Ovary (tissue), 9 donors: ENCODE data around the gene NEK1. TPM values are rescaled to one million over a fixed set of nuclear protein-coding genes. Genes with fewer than 3 reads are reported as not detected.
"Not testable (repeated sequence)": the region's sequence is repeated elsewhere in the genome, so short reads cannot be mapped to it uniquely, and the experiment has no call there.

Experiments used
- DNase-seq, 5 donors: peaks; one replicate each; pipeline ENCODE4 v3.0.0-alpha.2; 2019 to 2020
- H3K27ac ChIP-seq, 2 donors: fragments of 200-600 bp; one replicate each; pipeline versions ENCODE4 v1.5.1 to v1.8.0; 2019 to 2022
- H3K27me3 ChIP-seq: fragments of 200-600 bp; one replicate; pipeline ENCODE4 v1.8.0; 2022
- H3K36me3 ChIP-seq: fragments of 200-600 bp; sonication (generic); one replicate; pipeline ENCODE4 v1.5.1; 2019
- H3K4me1 ChIP-seq: one replicate; pipeline ENCODE4 v1.8.1; 2013; ENCODE audit warnings: mild to moderate bottlenecking, moderate library complexity; ENCODE audit not compliant: insufficient read depth
- H3K4me3 ChIP-seq: fragments of 200-600 bp; sonication (generic); one replicate; pipeline ENCODE4 v1.5.1; 2017
- H3K9me3 ChIP-seq, 2 donors: fragments of 200-600 bp in 1 of 2; sonication (generic) in 1 of 2; one replicate each; pipeline versions ENCODE4 v1.5.1 to v1.8.1; 2013 to 2019; ENCODE audit warnings: mild to moderate bottlenecking in 1 of 2, moderate library complexity in 1 of 2
- EP300 ChIP-seq: sonication (generic); formaldehyde crosslinking; IDR thresholded peaks from one replicate; pipeline ENCODE4 v1.6.1; 2017; ENCODE audit warnings: antibody characterized with exemption
- POLR2A ChIP-seq: fragments of 450-650 bp; IDR thresholded peaks from one replicate; pipeline ENCODE4 v1.6.1; 2017; ENCODE audit warnings: antibody characterized with exemption, mild to moderate bottlenecking, moderate library complexity
- WGBS, 3 donors: extraction: QIAGEN DNeasy Blood & Tissue Kit in 1 of 3; methylation state at CpG; one replicate each; pipeline versions ENCODE4 v1.1.5 to v1.1.7; 2013 to 2017; 5-methylcytosine and 5-hydroxymethylcytosine counted together
- intact Hi-C, 4 donors: fragments of 100-400 bp; cut with DNase I; formaldehyde crosslinking; loops; one replicate each; pipeline versions ENCODE4 v1.11.0 to v1.15.1; 2022 to 2023
- polyA plus RNA-seq, 2 donors: library from polyadenylated mRNA; stranded (reverse); fragments of 200-250 nt in 1 of 2; fragments of 350-450 nt in 1 of 2; fragmentation: Illumina TruSeq in 1 of 2; extraction: RNeasy Lipid Tissue Mini Kit (QIAGEN cat#74804) in 1 of 2; gene quantifications; one replicate each; pipeline ENCODE4 v1.2.3, GENCODE V29; 2013 to 2014
- total RNA-seq, 7 donors: library from RNA; depleted of rRNA in 2 of 7; stranded (reverse); fragments of >200 nt in 2 of 7; fragmentation: NEBNext Ultra II Directional in 3 of 7; extraction: Animal tissue kit (Norgen Biotek cat#: 25700) in 3 of 7; gene quantifications; one replicate each; pipeline versions ENCODE4 v1.1.0 to v1.2.4, GENCODE V29; 2016 to 2023
- TF ChIP-seq, protein P1 (sequence below), 3 donors: fragments of 450-650 bp in 2 of 3; fragments of 200-600 bp in 1 of 3; IDR thresholded peaks; one replicate each; pipeline versions ENCODE4 v1.5.1 to v1.8.0; 2016 to 2022; ENCODE audit warnings: antibody characterized with exemption in 3 of 3, mild to moderate bottlenecking in 1 of 3
- donor health status: DM: no; HTN: no; CAD: no; lungs with moderate emphysema.
- donor health status: DM: no; HTN: no; CAD: no.
- donor health status: Bipolar disorder and iron deficiency.
- donor health status: DM: yes; HTN: yes; CAD: no.
- donor health status: DM: no; HTN: no; CAD: no.
- donor health status: DM: yes; HTN: yes; CAD: no.

Gene NEK1
- total and polyA plus RNA-seq, 9 donors = 8.7 to 29.5 (median 22.0) TPM

DNA sequence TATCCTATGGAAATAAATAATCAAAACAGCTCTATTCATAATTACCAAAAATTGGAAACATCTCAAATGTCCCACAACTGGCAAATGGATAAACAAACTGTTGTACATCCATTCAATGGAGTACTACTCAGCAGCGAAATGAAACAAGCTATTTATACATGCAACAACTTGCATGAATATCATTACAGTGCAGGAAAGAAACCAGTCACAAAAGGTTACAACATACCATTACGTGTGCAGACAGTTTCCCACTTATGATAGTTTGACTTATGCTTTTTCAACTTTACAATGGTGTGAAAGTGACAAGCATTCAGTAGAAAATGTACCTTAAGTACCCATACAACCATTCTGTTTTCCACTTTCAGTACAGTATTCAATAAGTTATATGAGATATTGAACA is 82.3 kb downstream of the NEK1 start:
- WGBS, 3 donors = 94 to 95% (median 95%) methylated on average over 2 of the region's 2 CpGs
- peaks cover 8% of the 10 kb centered on the region for H3K4me1 ChIP-seq
- H3K4me3 ChIP-seq = no peak overlapping the region
- no peaks in the 10 kb centered on the region for H3K36me3 ChIP-seq
- H3K27me3 ChIP-seq = no peaks in the 10 kb centered on the region
- DNase-seq = no peak
- H3K9me3 ChIP-seq = no peaks in the 10 kb centered on the region
- TF ChIP-seq, protein P1, sequence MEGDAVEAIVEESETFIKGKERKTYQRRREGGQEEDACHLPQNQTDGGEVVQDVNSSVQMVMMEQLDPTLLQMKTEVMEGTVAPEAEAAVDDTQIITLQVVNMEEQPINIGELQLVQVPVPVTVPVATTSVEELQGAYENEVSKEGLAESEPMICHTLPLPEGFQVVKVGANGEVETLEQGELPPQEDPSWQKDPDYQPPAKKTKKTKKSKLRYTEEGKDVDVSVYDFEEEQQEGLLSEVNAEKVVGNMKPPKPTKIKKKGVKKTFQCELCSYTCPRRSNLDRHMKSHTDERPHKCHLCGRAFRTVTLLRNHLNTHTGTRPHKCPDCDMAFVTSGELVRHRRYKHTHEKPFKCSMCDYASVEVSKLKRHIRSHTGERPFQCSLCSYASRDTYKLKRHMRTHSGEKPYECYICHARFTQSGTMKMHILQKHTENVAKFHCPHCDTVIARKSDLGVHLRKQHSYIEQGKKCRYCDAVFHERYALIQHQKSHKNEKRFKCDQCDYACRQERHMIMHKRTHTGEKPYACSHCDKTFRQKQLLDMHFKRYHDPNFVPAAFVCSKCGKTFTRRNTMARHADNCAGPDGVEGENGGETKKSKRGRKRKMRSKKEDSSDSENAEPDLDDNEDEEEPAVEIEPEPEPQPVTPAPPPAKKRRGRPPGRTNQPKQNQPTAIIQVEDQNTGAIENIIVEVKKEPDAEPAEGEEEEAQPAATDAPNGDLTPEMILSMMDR (IDR thresholded peaks at IDR 0.05) = no peak
- no peak for TF ChIP-seq POLR2A
- no peak for TF ChIP-seq EP300
- intact Hi-C loops = no loop called here
- no peak overlapping the region for H3K27ac ChIP-seq

DNA sequence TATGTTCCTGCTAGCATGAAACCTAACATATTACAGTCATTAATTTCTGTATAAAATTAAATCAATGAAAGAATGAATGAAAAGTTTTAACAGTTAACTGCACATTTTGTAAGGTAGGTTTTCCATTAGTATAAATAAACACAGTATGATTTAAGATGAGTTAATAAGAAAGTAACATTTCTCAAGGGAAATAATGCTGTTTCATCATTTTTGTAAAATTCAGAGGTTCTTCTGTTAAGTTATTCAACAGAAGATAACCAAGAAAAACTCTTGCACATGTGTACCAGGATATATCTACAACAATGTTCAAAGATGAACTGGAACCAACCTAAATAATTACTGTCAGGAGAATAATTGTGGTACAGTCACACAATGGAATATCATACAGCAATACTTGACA is 88.6 kb downstream of the NEK1 start:
- TF ChIP-seq, protein P1 (IDR thresholded peaks at IDR 0.05) = no peak
- TF ChIP-seq POLR2A (no peak), EP300 (no peak)
- Histone ChIP-seq H3K27ac (no peak overlapping the region), H3K4me3 (no peak overlapping the region), H3K36me3 (no peaks in the 10 kb centered on the region), H3K27me3 (no peaks in the 10 kb centered on the region), H3K4me1 (no peaks in the 10 kb centered on the region), H3K9me3 (no peaks in the 10 kb centered on the region)
- intact Hi-C loops = no loop called here
- no peak for DNase-seq

DNA sequence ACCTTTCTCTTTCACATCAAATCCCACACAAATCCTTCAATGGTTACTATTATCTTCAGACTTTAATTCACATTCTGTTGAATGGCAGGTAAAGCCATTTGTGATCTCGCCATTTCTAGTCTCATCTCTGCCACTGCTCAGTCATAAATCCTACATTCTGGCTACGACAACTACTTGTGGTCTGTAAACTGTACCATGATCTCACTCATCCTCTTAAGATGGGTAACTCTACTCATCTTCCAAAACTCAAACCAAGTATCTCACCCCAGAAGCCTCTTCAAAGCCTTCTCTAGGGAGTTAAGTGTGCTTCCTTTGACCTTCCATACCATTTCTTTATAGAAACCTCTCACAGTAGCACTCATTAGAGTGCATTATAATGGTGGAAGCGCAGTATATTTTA is 101.8 kb downstream of the NEK1 start:
- whole genome bisulfite sequencing, 3 donors = 94 to 97% (median 96%) methylated on average over 3 of the region's 3 CpGs
- TF ChIP-seq, protein P1 (IDR thresholded peaks at IDR 0.05) = no peak
- no peak for TF ChIP-seq EP300
- TF ChIP-seq POLR2A = no peak
- no peak for DNase-seq
- Histone ChIP-seq H3K36me3 (no peaks in the 10 kb centered on the region), H3K9me3 (no peaks in the 10 kb centered on the region), H3K27me3 (no peaks in the 10 kb centered on the region), H3K27ac (no peak overlapping the region), H3K4me1 (no peaks in the 10 kb centered on the region), H3K4me3 (no peak overlapping the region)
- intact Hi-C loops = no loop called here

DNA sequence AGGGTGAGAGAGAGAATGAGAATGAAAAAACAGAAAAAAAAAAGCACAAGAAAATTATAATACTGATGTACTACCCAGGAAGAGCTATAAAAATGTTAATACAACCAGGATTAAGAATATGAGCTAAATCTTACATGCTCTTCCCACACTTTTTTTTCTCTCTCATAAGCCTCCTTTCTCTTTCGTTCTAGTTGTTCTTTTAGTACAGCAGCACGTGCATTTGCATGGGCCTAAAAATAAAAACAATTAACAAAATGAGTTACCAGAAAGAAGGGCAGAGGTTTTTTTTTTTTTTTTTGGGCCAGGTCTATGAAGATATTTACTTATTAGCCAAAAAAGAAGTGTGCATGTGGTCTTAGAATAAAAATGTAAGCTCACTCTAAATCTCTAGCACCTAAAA is 105.5 kb downstream of the NEK1 start:
- WGBS, 3 donors = 62 to 81% (median 74%) methylated on average over 2 of the region's 2 CpGs
- TF ChIP-seq, protein P1 (IDR thresholded peaks at IDR 0.05) = no peak
- TF ChIP-seq POLR2A (no peak), EP300 (no peak)
- no peaks in the 10 kb centered on the region for H3K4me1 ChIP-seq
- H3K4me3 ChIP-seq = no peak overlapping the region
- no peaks in the 10 kb centered on the region for H3K9me3 ChIP-seq
- DNase-seq = no peak
- no peaks in the 10 kb centered on the region for H3K27me3 ChIP-seq
- intact Hi-C loops = no loop called here
- no peak overlapping the region for H3K27ac ChIP-seq
- H3K36me3 ChIP-seq = no peaks in the 10 kb centered on the region

DNA sequence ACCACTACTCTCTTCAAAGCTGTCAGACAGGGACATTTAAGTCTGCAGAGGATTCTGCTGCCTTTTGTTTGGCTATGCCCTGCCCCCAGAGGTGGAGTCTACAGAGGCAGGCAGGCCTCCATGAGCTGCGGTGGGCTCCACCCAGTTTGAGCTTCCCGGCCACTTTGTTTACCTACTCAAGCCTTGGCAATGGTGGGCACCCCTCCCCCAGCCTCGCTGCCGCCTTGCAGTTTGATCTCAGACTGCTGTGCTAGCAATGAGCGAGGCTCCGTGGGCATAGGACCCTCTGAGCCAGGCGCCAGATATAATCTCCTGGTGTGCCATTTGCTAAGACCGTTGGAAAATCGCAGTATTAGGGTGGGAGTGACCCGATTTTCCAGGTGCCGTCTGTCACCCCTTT is 112.5 kb downstream of the NEK1 start:
- DNase-seq, H3K4me1 ChIP-seq, H3K9me3 ChIP-seq, H3K36me3 ChIP-seq, intact Hi-C loops, H3K4me3 ChIP-seq, H3K27ac ChIP-seq, H3K27me3 ChIP-seq: not testable (repeated sequence)
- WGBS, 3 donors = 95 to 98% (median 98%) methylated on average over 9 to 11 of the region's 11 CpGs

DNA sequence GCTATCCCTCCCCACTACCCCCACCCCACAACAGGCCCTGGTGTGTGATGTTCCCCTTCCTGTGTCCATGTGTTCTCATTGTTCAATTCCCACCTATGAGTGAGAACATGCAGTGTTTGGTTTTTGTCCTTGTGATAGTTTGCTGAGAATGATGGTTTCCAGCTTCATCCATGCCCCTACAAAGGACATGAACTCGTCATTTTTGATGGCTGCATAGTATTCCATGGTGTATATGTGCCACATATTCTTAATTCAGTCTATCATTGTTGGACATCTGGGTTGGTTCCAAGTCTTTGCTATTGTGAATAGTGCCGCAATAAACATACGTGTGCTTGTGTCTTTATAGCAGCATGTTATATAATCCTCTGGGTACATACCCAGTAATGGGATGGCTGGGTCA is 118.1 kb downstream of the NEK1 start:
- H3K9me3 ChIP-seq, DNase-seq, H3K4me3 ChIP-seq, H3K27ac ChIP-seq, intact Hi-C loops, H3K4me1 ChIP-seq, H3K27me3 ChIP-seq, H3K36me3 ChIP-seq: not testable (repeated sequence)
- WGBS, 3 donors = 97 to 100% (median 99%) methylated on average over 3 of the region's 3 CpGs
